DMS 273 (cell line): ENCODE measurements around the gene UGT1A10.
"Not testable (repeated sequence)": the region's sequence is repeated elsewhere in the genome, so short reads cannot be mapped to it uniquely, and the experiment has no call there.

Source experiments
- DNase-seq: peaks from one replicate; lab custom pipeline; 2025; ENCODE audit not compliant: unreplicated experiment; lab: John Stamatoyannopoulos, UW

UGT1A10 gene

DNA sequence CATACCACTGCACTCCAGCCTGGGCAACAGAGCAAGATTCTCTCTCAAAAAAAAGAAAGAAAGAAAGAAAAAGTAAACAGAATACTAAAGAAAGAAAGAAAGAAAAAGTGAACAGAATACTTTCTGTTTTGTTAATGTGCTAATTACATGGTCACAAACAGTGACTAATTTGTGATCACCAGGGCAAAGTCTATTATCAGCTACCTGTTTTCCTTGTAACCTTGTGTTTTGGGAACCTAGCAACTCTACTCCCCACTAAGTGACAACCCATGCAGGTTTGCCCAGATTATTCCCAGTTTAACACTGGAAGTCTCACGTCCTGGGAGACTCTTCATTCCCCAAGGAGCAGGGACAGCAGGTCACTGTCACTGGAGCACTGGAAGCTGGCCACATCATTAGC lies 18.8 kb downstream of the UGT1A10 start:
- DNase-seq: no peak

DNA sequence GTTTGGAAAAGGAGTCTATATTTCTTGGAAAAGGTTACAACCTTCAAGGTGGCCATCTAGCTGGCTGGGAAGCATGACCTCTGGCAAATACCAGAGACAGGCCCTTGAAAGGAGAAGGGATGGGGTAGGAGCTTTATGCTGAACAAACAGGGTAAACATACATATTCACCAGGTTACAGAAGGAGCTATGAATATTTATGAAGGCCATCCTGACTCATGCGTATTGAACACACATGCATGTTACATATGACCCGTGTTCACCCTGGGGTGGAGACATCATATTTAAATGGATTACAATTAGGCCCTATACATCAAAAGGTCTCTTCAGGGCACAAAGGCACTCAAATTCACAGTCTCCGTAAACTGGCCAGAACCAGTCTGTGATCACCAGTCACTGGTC lies 19.7 kb downstream of the UGT1A10 start:
- DNase-seq: not testable (repeated sequence)

DNA sequence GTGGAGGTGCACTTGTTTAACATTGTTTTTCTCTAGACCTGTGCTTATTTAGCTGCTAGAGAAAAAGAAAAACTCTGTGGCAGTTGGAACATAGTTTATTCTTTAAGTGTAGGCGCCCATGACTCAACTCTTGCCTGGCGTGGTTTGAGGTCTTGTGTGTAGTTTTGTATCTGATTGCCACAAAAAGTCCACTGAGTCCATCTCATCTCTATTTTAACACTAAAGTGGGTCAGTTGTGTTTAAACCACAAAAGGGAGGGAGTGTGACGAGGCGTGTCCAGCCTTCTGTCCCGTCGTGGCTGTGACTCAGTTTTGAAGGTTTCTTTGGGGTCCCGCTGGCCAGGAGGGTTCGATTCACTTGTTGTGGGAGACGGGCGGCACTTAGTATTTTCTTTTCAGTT lies 20.2 kb downstream of the UGT1A10 start:
- DNase-seq: no peak

DNA sequence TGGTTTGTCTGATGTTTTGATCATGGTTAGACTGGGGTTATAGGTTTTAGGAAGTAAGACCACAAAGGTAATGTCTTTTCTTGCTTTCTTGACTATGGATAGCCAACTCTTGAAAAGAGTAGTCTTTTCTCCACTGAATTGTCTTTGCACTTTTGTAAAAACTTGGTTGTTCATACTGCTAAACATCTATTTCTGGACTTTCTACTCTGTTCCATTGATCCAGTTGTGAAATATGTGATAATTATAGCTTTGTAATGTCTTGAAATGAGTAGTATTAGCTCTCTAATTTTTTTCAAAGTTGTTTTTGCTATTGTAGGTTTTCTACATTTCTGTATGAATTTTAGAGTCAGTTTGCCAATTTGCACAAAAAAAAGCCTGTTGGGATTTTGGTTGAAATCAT lies 22.4 kb downstream of the UGT1A10 start:
- no peak for DNase-seq

DNA sequence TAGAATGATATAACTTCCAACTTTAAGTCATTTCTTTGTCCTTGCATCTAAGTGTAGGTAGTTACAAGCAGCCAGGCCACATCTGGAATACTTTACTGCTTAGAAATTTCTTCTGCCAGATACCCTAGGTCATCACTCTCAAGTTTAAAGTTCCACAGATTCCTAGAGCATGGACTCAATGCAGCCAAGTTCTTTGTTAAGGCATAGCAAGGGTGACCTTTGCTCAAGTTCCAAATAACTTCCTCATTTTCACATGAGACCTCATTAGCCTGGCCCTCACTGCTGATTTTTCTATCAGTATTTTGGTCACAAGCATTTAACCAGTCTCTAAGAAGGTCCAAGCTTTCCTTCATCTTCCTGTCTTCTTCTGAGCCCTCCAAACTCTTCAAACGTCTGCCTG lies 27.7 kb downstream of the UGT1A10 start:
- no peak for DNase-seq

DNA sequence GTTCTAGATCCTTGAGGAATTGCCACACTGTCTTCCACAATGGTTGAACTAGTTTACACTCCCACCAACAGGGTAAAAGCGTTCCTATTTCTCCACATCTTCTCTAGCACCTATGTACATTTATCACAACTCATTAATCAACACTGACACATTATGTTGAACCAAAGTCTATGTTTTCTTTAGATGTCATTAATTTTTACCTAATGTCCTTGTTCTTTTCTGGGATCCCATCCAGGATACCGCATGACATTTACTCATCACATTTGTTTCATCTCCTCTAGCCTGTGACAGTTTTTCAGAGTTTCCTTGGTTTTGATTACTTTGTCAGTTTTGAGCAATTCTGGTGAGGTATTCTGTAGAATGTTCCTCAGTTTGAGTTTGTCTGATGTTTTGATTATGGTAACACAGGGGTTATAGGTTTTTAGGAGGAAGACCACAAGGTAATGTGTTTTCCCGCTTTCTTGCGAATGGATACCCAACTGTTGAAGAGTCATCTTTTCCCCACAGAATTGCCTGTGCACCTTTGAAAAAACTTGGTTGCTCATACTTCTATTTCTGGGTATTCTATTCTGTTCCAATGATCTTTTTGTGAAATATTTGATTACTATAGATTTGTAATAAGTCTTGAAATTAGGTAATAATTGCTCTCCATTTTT lies 32.5 kb downstream of the UGT1A10 start:
- DNase-seq: no peak

DNA sequence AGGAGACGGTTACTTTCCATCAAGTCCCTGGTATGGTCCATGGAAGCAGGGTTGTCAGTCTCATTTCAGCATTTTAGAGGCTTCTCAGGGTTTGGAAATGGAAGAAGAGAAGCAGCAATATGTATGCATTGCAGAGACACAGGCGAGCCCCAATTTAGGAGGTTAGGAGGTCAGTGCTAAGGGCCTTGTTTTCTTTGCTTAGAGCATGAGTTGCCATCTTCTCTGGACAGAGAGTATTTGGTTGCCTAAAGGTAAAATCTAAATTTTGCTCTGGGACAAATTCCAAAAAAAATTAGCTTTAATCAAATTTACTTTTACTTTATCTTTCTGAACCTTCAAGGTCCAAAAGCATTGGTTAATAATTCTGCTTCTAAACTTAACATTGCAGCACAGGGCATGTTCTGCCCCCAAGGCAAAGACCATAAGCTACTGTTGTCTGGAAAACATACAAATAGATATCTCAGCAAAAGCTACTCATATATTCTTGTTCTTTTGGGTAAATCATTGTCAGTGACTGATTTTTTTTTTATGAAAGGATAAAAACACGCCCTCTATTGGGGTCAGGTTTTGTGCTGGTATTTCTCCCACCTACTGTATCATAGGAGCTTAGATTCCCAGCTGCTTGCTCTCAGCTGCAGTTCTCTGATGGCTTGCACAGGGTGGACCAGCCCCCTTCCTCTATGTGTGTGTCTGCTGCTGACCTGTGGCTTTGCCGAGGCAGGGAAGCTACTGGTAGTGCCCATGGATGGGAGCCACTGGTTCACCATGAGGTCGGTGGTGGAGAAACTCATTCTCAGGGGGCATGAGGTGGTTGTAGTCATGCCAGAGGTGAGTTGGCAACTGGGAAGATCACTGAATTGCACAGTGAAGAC lies 35.3 kb downstream of the UGT1A10 start, which contains the start of gene UGT1A9:
Gene UGT1A9, plus strand, starts transcription at position 609 of the 872 bp plus-strand sequence. Its CDS starts 37 bp downstream, at position 646.
- DNase-seq: no peak

DNA sequence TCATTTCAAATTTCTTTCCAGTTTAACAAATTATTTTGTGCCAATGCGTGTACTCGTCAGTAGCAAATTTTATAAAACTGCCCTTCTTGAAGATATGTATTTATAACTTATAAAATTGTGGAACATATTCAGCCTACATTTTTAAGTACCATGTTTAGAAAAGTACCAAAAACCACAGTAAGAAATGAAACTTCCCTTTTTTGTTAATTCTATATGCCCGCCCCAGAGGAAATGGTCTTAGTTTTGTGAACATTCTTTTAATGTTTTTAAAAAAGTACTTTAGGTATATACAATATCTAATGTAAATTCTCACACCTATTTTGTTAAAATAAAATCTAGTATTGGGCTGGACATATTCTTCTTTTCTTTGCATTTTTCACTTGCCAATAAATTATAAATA lies 36.6 kb downstream of the UGT1A10 start:
- no peak for DNase-seq

DNA sequence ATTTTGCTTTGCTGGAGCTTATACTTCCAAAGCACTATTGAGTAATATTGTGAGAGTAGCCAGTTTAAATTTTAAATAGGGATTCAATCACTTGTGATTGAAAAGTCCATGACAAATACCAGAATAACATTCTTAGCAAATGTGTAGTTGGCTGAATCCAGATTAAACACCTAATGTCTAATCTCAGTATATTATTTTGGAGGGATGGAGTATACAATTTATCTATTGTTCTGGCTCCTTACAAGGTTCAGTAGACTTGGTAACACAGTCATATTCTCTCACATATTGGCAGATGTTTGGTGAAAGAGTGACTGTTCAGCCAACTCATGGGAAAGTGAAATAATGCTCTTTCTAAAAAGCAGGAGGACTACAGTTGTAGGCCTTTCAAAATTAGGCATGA lies 37.6 kb downstream of the UGT1A10 start:
- DNase-seq: no peak

DNA sequence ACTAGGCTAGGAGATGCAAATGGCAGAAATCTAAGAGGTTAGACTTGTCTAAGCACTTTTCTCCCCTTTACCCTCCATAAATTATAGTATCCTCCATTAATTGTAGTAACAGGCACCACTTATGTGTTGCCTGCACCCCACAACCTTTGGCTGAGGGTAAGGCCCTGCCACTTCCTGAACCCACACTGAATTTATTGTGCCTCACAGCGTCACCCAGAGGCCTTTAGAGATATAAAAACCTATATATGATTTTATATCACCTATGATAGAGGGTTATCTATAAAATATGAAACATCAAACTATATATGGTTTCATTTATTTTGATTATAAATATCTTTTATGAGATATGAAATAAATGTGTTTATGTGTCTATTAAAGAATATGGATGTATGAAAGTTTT lies 38.1 kb downstream of the UGT1A10 start:
- no peak for DNase-seq

DNA sequence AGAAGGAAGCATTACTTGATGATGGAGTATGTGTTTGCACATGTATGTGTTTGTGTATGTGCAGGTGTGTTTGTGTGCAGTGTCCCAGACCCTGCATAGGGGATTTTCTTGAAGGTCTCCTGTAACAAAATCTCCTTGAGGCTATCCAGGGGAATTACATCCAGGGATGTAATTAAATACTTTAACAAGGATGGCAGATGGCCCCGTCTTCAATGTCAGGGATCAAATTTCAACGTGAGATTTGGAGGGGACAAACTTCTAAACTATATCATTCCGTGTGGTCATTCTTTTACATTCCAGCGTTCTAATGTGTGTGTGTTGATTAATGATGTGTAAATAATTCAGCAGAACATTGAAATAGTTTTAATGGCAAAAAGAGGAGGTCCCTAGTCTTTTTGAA lies 38.7 kb downstream of the UGT1A10 start:
- peak; percentile 81 for DNase-seq

DNA sequence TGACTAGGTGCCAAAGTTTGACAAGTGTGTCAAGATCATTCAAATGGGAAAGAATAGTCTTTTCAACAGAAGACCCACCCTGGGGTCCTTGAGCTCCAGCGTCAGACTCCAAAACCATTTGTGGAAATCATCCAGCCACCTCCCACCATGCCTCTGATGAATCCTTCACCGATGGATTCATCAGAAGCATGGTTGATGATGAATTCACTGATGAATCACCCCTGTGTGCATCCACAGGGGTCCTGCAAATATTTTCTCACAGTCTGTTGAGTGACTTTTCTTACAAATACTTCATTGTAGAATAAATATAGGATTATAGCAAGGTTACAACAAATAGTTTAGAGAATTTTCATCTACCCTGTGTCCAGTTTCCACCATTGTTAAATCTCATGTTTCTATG lies 39.8 kb downstream of the UGT1A10 start:
- no peak for DNase-seq

DNA sequence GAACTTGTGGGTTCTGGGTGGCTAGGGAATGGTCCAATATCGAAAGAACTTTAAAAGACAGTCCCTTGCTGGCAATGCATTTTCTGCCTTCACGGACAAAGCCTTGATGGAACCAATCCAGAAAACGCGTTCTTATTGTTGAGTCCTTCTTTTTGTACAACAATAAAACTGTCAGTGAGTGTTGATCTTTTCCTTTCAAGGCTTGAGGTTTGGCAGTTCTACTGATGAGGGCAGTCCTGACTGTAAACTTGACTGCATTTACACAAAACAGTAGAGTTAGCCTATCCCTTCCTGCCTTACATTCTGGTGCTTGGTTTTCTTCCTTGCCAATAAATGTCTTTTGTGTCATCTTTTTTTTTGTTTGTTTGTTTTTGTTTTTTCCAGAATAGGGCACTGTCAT lies 42.9 kb downstream of the UGT1A10 start:
- no peak for DNase-seq

DNA sequence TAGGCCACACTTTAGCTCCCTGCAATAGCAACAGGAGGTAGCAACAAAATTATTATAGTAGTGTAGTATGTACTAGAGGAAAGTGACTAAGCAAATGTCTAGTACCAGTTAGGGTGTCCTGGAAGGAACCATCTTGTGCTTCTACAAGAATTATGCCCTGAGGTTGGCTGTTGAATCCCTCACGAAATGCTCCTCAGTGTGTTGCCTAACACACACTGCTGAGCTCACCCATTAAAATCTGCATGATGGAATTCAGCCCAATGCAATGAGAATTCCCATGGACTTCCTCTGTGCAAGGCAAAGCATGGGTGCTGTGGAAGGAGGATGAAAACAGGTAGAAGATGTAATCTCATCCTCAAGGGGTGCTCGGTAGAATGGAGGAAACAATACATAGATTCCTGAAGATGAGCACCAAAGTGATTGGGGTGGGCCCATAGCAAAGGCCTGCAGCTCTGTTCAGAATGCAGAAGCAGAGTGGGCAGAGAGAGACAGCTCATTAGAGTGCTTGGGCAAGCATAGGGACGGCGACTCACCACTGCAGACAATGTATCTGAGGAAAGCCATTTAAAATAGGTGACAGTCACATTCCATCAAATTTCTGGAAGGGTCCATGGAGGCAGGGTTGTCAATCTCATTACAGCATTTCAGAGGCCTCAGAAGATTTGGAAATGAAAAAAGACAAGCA lies 44.3 kb downstream of the UGT1A10 start:
- no peak for DNase-seq

DNA sequence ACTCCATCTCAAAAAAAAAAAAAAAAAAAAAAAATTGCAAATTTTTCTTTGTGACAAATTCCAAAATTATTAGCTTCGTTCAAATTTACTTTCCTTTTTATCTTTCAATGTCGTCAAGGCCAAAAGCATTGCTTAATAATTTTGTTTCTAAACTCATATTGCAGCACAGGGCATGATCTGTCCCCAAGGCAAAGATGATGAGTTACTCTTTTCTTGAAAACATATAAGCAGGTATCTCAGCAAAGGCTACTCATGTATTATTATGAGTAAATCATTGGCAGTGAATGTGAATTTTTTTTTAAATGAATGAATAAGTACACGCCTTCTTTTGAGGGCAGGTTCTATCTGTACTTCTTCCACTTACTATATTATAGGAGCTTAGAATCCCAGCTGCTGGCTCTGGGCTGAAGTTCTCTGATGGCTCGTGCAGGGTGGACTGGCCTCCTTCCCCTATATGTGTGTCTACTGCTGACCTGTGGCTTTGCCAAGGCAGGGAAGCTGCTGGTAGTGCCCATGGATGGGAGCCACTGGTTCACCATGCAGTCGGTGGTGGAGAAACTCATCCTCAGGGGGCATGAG lies 45.4 kb downstream of the UGT1A10 start, which contains the start of gene UGT1A7:
Gene UGT1A7, plus strand, starts transcription at position 381 of the 579 bp plus-strand sequence. Its CDS starts 37 bp downstream, at position 418.
- no peak for DNase-seq

DNA sequence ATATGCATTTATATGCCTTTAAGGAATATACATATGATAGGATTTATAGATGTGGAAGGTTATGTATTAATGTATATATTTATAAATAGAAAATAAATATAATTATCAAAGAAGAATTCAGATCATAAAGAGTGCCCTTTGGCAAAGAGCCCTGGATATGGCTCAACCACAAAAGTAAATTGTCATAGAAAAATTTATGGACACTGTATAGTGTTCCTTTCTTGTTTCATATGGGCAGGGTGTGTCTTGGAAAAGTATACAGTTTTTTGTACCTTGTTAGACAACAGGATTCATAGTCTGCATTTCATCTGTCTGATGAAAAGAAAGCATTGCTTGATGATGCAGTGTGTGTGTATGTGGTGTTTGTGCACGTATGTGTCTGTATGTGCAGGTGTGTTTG lies 48.4 kb downstream of the UGT1A10 start:
- DNase-seq: no peak

DNA sequence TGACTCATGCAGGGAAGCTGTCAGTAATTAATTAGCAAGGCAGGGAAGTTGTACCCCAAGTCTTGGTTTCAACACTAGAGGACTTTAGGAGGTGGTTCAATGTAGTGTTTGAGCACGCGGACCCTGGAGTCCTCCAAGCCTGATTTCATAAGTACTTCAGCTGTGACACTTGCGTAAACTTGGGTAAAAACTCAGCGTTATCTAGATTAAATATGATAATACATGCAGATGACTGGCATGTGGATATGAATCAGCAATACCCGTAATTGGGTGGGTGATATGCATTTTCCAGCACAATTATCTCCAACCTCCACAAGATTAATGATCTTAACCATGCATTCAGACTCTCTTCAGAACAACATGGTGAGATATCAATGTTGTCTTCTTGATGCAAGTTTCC lies 50.7 kb downstream of the UGT1A10 start:
- DNase-seq: no peak

DNA sequence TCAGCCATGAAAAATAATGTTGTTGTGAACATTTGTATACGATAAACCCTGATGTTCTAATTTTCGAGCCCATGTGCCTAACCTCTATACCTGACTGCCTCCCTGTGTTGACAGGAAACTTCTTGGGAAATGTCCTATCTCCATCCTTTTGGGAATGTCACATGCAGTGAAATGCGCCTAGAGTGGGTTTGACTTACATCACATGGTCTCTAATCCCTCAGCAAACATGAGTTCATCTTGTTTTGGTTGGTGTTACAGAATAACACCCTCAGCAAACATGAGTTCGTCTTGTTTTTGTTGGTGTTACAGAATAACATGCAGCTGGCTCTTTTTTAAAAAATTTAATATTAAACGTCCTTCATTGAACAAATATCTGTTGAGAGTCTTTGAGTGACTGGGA lies 52.1 kb downstream of the UGT1A10 start:
- DNase-seq: no peak

DNA sequence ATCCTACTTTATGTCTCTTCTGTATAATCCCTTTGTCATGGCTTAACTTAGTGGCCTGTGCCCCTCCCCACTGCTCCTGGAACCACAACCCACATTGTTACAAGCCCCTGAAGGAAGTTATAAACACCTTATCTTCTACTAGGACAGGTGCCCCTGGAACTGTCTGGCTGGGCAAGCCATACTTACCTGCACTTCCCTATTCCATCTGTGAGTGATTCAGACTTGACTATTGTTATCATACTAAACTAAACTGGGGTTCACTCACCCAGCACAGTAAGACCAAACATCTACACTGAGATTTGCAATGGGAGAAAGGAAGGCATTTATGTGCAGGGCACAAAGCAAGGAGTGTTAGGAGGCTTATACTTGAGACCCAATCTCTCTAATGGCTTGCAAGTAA lies 52.8 kb downstream of the UGT1A10 start:
- DNase-seq: no peak

DNA sequence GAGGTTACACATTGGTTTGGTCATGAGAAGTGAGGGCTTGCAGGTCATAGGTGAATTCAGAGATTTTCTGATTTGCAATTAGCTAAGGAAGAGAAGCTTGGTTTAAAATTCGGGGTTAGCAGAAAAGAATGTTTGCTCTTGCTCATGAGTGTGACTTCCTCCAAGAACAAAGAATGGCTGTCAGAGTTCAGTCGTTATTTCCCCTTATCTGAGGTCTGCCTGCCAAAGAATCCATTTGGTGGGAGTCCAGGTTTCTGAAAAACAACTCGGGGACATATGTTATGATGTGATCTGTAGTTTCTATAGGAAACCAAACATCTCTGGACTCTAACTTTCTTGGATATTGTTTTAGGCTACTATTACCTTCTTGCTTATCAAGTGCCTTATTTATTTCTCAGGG lies 53.3 kb downstream of the UGT1A10 start:
- peak; percentile 12 for DNase-seq

DNA sequence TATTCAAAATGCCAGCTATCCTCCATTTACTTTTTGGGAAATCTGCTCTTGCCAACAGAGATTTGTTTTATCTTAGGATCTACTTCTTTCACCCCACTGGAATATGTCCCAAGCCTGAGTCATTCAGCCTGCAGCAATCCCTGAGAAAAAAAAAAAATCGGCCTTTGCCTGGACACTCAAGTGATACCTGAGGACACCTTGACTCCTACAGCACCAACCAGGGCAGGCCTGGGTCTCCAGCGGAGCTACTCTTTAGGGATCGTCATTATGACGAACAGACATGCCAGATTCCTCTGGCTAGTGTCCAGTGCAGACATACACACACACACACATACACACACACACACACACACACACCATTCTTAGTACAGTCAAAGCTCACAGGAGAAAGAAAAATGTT lies 54.2 kb downstream of the UGT1A10 start:
- no peak for DNase-seq
